NAMALWA (cell line): ENCODE measurements around the gene ALPK3.
A peak's percentile ranks its signal among the peaks of the same experiment; 100 is the strongest.

ENCODE experiments used
- DNase-seq: peaks from one replicate; pipeline ENCODE4 v3.0.0-alpha.2; 2015; ENCODE audit warnings: low spot score

Gene ALPK3

GRCh38 chr15:84823282-84823878 is 6.2 kb downstream of the ALPK3 start:
- DNase-seq, result no peak

DNA sequence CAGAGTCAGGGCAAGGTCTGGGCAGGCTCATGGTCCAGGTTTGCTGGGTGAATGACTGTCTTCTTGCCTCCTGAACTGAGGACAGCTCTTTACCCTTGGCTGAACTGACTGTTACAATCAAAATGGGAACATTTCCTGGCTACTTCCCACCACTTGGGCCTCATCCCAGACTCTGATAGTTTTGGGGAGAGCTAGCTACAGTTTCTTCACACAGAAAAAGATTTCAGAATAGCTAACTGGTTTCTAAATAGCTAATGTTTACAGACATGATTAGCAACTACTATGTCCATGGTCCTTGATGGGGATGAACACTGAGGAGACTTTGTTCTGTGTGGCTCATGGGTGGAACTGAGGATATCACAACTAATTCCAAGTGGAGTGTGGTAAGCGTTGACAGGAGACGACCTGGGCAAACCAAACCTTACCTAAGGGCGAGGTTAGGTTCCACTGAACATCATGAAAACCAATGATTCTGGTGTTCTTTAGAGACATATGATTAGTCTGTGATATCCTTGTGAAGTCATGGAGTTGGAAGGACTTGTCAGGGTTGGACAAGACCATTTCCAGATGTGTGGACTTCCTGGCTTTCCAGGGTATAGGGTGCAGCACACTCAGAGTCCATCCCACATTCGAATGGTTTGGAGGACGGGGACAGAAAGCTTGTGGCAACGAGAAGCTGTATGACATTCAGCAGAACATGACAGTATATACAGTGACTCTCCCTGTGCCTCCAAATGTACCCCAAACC is 7.3 kb downstream of the ALPK3 start:
- no peak for DNase-seq

DNA sequence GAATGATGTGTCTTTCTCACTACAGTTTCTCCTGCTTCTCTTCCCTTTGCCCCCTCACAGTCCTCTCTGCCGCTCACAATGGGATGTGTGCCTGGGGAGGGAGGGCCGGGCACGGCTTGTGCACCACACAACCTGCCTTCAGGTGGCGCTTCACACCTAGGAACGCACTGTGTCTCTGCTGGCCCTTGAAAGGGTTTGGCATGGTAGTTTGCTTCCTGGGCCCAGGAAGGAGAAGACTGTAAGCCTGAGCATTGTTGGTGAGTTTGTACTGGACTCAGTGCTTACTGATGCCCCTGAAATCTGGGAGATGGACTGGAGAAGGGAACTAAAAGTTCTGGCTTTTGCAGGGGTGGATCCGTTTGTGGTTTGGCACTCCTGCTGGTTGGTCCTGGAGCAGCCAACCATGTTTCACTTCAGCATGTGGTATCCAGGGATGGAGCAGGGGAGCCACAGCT is 9.2 kb downstream of the ALPK3 start:
- DNase-seq, result peak; percentile 51

DNA sequence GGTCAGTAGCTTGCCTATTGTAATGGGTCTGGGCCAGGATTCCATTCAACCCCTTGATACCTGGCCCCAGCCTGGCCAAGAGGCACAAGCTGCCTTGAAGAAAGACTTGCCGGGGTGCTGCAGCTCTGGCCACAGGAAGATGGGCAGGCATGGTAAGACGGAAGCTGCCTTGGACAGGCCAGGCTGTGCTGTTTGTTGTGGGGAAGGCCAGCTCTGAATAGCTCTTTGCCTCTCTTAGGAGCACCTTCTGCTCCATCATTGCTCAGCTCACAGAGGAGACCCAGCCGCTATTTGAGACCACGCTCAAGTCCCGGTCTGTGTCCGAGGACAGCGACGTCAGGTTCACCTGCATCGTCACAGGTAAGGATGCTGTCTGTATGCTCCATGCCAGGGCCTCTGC is 10.1 kb downstream of the ALPK3 start:
- no peak for DNase-seq

DNA sequence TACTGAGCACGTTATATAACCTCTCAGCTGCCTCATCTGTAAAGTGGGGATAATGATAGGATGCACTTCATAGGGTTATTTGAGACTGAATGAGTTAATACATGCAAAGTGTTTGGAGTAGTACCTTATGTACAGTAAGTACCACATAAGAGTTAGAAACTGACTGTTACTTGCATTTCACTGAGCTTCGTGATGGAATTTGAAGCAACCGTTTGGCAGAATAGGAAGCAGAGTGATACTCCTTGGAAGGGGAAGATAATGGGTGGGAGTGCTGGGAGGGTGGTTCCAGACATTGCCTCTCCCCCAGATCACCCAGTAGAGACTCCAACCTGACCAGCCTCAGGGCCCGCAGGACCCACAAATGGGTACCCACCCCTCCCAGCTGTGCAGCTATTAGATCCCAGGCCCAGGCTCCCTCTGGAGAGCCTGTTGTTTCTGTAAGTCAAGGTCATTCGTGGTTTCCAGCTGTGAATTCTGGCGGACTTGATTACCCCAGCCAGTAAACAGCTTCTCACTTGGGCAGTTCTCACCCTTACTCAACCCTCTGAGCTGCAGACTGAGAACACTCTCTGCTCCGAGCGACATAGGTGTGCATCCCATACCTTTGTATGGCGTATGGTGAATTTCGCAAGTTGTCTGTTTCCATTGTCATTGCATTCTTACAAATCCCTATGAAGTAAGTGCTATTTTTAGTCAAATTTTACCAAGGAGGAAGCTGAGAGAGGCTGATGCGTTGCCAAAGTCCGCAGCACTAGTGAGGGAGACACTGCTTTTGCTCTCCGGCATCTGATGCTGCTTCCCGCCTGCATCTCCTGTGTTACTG is 11.1 kb downstream of the ALPK3 start:
- no peak for DNase-seq

GRCh38 chr15:84829428-84829827 is 12.3 kb downstream of the ALPK3 start:
- DNase-seq, result no peak

DNA sequence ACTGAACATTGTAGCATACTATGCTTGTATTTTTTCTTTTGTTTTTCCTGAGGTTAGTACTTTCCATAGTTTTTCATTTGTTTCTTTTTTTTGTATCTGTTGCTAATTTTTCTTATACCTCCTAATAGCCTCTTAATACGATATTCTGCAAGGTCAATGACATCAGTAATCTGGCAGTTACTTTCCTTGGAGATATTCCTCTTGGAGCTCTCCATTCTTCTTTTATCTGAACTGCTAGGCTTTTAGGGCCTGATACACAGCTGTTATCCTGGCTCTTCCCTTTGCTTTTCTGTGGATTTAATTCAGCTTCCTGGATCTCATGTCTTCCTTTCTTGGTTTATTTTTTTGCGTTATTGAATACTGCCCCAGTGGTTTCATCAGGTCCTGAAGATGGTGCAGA is 12.9 kb downstream of the ALPK3 start:
- no peak for DNase-seq

DNA sequence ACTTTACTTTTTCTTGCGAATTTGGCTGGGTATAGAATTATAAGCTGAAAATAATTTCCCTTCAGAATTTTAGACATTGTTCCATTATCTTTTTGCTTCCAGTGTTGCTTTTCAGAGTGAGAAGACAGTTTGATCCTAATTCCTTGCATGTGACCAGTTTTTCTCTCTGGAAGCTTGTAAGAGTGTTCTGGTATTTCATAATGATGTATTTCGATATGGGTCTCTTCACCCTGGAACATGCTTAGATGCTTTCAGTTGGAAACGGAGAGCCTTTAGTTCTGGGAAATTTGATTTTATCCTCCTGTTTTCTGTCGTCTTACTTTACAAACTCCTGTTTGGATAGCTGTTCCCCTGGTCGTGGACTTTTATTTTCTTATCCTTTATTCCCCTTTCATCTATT is 13.9 kb downstream of the ALPK3 start:
- no peak for DNase-seq

DNA sequence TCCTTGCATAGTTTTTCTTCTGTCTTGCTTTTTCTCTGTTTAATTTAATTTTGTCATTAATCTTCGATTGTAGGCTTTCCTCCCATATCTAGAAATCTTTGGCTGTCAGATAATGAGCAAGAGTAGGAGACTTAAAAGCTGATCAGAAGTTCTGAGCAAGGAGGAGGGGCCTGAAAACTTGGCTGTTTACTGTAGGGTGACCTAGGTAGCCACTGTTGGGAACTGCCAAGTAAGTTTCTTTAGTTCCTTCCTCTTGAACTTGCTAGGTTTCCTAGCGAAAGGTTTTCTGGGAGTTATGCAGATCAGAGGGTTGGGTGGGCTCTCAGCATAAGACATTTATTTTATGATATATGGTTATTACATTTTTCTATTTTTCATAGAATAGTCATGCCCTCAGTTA is 14.5 kb downstream of the ALPK3 start:
- DNase-seq, result no peak

DNA sequence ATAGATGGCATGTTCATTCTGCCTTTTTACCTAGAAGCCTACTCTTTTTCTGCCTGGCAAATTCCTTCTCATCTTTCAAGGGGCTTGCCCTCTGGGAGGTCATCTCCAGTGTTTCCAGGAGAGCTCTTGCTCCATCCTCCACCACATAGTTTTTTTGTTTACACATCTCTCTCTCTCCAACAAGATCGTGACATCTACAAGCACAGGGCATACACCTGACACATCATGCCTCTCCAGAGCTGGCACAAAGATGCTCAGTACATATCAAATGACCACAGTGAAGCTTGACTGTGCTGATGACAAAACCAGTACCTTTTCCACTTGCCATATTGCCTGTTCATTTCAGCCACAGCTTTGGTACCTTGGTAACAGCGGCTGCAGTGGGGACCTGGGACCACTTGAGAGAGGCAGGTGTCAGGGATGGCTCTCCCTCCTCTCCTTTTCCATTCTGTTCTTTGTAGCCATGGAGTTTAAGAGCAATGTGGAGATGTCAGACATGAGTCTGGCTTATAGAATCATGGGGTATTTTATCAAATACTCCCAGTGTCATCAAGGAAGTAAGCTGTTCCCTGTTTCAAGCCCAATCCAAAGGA is 15.4 kb downstream of the ALPK3 start:
- no peak for DNase-seq

DNA sequence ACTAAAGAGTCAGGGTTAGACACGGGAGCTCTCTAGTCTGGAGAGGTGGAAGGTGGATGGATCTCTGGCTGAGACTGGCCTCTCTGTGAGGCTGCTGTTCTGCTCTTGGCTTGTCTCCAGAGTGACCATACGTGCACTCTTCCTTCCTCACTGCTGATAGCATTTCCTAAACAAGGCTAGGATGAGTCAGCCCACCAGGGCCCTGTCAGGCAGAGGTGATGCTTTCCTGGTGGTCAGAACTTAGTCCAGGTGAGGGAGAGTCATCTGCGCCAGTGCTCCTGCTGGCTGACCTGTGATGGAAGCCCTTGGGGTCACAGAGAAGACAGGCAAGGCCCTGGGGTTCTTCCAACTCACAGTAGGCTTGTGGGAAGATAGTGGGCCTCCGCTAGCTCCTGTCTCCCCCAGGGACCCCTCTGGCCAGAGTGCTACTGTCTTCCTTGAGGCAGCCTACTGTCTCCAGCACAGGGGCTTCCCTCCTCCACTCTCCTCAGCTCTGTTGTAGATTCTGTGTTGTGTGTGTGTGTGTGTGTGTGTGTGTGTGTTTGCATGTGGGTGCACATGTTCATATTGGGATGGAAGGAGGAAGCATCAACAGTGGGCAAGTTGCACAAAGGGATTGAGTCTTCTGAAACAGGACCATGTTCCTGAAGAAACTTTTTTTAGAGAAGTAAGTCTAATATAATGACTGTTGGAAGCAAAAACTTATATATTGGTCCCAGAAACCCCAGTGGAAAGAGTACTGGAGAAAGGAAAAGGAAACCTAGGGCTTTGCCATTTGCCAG is 16.5 kb downstream of the ALPK3 start:
- DNase-seq, result no peak

GRCh38 chr15:84834229-84834955 is 17.2 kb downstream of the ALPK3 start:
- DNase-seq, result no peak

GRCh38 chr15:84834969-84835368 is 17.8 kb downstream of the ALPK3 start:
- DNase-seq, result no peak

- DNase-seq, result no peak
Measured at GRCh38 chr15:84835661-84836337, 18.6 kb downstream of the ALPK3 start.

DNA sequence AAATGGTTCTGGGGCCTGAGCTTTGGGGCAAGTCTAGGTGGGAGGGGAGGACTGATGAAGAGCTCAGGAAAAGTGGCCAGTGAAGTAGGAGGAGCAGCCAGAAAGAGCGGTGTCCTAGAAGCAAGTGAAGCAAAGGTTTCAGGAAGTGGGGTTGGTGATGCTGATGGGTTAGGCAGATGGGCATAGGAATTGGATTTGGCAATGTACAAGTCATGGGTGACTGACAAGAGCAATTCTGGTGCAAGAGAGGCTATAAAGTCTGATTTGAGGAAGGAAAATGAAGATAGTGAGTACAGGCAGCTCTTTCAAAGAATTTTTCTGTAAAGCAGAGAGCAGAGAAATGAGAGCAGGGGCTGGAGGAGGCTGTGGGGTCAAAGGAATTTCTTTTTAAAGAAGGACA is 19.7 kb downstream of the ALPK3 start:
- DNase-seq, result no peak

DNA sequence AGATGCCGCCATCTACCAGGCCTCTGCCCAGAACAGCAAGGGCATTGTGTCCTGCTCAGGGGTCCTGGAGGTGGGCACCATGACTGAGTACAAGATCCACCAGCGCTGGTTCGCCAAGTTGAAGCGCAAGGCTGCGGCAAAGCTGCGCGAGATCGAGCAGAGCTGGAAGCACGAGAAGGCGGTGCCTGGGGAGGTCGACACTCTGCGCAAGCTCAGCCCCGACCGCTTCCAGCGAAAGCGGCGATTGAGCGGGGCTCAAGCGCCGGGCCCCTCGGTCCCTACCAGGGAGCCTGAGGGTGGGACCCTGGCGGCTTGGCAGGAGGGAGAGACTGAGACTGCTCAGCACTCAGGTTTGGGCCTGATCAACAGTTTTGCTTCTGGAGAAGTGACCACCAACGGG is 22.6 kb downstream of the ALPK3 start:
- no peak for DNase-seq

DNA sequence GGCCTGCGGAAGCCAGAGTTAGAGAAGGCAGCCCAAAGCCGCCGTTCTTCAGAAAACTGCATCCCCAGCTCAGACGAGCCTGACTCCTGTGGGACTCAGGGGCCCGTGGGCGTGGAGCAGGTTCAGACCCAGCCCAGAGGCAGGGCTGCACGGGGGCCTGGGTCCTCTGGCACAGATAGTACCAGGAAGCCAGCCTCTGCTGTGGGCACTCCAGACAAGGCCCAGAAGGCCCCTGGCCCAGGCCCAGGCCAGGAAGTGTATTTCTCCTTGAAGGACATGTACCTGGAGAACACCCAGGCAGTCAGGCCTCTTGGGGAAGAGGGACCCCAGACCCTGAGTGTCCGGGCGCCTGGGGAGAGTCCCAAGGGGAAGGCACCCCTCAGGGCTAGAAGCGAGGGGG is 23.1 kb downstream of the ALPK3 start:
- no peak for DNase-seq

DNA sequence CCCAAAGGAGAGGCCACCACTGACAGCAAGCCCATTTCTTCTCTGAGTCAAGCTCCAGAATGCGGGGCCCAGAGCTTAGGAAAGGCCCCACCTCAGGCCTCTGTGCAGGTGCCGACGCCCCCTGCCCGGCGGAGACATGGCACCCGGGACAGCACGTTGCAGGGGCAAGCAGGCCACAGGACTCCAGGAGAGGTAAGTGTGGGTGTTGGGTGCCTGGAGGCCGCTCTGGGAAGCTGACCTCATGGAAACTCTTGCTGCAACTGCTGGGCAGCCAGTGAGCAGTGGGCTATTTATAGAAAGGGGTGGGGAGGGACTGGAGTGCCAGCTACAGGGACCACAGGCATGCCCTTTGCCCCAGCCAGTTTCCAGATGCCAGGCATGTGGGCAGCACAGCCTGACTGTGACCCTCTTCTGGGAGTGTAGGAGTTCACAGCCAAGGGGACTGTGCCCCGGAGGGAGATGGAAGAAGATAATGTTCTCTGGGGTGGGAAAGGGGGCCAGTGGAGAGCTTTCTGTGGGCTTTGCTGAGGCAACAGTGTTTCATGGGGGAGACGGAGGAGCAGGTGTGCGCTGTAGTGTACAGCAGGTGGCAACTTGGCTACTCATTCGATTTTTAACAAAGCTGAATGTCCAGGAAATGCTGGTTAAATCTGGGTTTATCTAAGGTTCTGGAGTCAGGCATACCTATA is 23.7 kb downstream of the ALPK3 start:
- no peak for DNase-seq

- DNase-seq, result no peak
Measured at GRCh38 chr15:84842781-84843180, 25.6 kb downstream of the ALPK3 start.

DNA sequence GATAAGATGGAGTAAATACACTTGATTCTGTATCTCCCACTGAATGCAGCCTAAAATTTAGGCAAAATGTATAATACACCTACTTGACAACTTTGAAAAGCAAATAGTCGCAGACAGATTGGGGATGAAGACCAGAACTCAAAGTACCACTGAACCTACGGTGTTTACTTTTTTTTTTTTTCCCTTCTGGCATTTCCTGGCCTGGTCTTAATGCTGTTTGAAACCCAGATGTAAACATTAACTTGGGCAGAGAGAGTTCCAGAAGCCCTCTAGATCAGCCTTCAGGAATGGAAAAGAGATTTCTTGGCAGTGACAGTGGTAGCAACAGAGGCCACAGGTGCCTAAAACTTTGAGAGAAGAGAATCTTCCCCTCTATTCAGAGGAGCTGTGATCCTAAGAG is 27.8 kb downstream of the ALPK3 start:
- no peak for DNase-seq
